Measurements from ENCODE around the gene SASH1.

- TF ChIP-seq CTCF (conservative IDR thresholded peaks at IDR 0.05 in 1 of 2, IDR thresholded peaks at IDR 0.05 in 1 of 2; ENCODE audit: low read depth in 1 of 2, low read length in 2 of 2) (peak; percentile 93 to 95), EZH2 (IDR thresholded peaks at IDR 0.05; ENCODE audit: low read length, missing control alignments) (no peak)
Measured at GRCh38 chr6:148464319-148465010, 121.8 kb downstream of the SASH1 start.
